ENCODE results near the gene TRAM1L1.

Gene TRAM1L1

DNA sequence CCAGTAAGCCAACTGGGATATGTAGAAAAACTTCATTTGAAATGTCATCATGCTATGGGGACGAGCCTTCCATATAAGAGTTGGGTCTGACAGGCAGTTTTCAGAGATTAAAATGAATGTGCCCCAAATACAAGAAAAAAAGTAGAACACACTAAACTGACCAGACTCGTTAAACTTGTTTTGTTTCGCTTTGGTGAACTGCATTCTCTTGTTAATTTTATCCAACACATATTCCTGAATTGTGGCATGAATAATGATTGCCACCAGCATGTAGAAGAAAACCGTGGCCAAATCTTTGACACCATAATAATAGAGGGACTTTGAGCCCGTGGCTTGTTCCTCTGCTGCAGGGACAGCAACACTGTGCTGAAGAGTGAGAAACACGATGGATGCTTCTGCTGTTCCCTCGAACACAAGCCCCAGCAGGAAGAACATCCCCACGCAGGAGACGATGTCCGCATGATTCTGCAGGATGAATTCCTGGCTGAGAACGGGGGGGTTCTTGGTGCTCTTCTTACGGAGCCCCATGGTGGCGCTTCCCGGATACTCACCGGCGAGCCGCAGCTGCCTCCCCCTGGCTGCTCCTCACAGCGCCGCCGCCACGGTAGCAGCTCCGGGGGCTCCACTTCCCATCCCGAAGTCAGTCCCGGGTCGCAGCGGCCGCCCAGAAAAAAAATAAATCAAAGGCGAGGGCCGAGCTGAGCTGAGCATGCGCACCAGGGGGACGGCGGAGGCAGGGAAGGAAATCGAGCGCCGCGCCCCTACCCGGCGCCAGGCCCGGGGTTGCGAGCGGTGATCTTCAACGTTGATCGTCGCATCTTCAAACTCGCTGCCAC is at the start of gene TRAM1L1:
Gene TRAM1L1 (minus strand): TSS at position 711 of the 836 bp plus-strand sequence. CDS start 183 bp downstream, at position 528.
- no peak for FAIRE-seq

- FAIRE-seq, result no peak
Measured at GRCh38 chr4:117134386-117134785, 49.0 kb upstream of the TRAM1L1 start.

GRCh38 chr4:117096886-117097285 is 11.5 kb upstream of the TRAM1L1 start:
- no peak for FAIRE-seq

DNA sequence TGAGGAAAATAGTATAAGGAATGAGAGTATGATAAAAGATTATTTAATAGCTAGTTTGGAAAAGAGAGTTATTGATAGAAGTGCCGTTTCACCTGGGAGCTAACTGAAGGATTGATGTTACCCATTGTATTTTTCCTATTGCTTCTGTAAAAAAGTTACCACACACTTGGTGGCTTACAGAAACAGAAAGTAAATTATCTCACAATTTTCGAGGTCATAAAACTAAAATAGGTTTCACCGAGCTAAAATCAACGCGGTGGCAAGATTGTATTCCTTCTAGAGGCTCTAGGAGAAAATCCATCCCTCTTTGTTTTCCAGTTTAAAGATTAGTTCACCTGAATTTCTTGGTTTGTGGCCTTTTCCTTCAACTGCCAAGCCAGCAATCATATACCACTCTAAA is 11.1 kb upstream of the TRAM1L1 start:
- no peak for FAIRE-seq

GRCh38 chr4:117093571-117093970 is 8.2 kb upstream of the TRAM1L1 start:
- no peak for FAIRE-seq

GRCh38 chr4:117077760-117078159 is 7.6 kb downstream of the TRAM1L1 start:
- no peak for FAIRE-seq

GRCh38 chr4:117068120-117068519 is 17.3 kb downstream of the TRAM1L1 start:
- FAIRE-seq, result no peak

DNA sequence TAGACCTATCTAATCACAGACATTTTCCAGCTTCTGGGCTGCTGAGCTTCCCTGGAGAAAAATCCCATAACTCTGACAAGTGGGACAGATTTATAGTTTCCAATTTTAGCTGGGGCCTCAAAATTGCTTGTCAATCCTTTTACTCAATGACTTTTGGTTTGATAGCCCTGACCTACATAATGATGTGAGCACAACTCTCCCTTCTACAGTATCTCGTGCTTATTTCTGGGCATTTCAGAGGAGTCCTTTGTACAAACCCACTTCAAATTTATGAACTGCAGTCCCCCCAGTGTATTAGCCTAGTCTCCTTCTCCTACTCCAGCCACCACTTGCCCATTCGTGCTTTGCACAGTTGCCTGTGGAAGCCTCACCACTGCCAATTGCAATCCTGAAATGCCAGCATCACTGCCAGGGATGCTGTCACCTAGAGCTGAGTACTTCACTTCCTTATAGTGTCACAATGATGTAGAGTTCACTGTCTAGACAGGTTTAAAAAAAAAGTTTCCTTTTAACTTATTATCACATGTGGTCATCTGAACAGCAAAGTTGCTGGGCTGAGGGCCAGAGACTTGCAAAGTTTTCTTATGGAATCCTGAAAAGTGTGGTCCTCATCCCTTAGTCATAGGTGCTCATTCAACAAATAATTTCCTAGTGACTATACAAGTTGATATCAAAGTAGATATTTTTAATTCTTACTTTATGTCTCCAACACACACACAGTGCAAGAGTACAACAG is 21.2 kb downstream of the TRAM1L1 start:
- no peak for FAIRE-seq

DNA sequence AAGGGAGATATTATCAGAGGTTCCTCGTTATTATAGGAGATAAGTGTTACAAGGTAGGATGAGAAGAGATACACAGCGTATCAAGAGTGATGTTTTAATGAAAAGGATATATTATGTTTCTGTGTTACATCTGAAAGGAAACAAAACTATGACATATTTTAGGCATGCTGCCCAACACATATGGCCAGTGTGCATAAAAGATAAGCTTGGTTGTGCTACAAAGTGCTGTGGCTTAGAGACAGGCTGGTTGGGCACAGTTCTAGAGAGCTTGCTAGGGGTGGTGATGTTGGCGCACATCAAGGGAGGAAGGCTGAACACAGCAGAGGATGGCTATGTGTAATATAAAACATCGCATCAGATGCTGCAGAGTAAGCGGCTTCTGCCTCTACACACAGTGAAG is 42.4 kb downstream of the TRAM1L1 start:
- FAIRE-seq, result no peak
